GM18498 (cell line): ENCODE data around the gene SNX25.
A peak's percentile ranks its signal among the peaks of the same experiment; 100 is the strongest.
"Not testable (repeated sequence)": the region's sequence is repeated elsewhere in the genome, so short reads cannot be mapped to it uniquely, and the experiment has no call there.

ENCODE experiments used
- ATAC-seq: cut with Tn5 transposase; IDR thresholded peaks from one replicate; pipeline ENCODE4 v1.9.1; 2021; ENCODE audit warnings: mild to moderate bottlenecking, moderate library complexity; ENCODE audit not compliant: unreplicated experiment

The SNX25 gene

DNA sequence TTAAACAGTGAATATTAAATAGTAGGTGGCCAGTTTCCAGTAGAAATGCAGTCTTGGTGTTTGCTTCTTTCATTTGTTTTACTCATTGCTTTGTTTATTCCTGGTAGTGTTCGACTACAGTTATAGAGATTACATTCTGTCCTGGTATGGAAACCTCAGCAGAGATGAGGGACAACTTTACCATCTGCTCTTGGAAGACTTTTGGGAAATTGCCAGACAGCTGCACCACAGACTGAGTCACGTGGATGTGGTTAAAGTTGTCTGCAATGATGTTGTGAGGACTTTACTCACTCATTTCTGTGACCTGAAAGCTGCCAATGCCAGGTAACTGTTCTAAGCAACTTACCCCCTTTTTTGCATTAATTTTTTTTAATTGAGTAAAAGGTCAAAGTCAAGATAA lies 49.3 kb downstream of the SNX25 start:
- ATAC-seq, result not testable (repeated sequence)

DNA sequence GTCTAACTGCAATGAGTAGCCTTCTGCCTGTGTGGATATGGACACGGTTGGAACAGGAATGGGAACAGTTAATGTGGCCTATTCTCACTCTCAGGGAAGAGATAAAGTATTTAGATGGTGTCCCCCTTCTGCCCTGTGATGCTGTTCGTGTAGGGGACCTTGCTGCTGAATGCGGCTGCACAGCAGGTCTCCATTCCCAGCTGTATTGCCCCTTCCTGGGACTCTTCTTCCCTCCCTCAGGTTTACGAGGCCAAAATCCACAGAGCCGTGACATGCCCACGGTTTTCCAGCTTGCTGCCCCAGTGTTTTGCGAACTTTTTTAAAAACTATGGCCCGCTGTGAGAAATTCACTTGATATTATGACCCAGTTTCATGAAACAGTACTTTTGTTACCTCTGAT lies 50.3 kb downstream of the SNX25 start:
- ATAC-seq, result no peak

GRCh38 chr4:185261946-185262345 lies 52.5 kb downstream of the SNX25 start:
- ATAC-seq, result no peak

DNA sequence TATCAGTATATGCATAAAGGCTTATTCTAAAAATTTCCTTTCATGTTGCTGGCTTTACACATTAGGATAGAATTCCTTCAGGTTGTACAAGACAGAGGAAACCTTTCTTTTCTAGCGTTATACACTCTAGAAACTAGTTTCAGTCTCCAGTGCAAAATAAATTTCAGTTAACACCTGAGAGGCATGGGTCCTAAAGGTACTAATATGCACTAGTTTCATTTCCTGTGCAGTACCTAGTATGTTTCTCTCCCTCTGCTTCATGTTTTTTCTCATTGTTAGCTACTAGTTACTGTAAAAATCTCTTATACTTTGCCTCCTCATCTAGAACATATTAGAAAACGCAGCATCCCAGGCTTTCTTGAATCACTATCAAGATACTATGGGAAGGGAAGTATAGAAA lies 54.0 kb downstream of the SNX25 start:
- ATAC-seq, result peak; percentile 82

DNA sequence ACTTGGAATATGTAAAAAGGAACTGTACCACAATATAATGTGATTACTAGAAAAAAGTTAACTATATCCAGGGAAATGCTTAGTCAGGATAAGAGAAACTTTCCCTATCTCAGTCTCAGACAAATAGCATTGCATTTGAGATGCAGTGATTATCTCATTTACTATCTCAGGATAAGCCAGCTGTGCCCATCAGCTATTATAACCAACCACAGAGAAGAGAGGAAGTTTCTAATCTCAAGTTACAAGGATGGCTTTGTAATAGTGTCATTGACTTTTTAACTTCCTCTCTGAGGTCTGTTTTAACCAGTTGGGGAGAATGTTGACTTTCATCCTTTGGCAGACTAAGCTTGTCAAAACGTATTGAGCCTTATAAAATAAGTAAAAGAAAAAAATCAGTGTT lies 56.5 kb downstream of the SNX25 start:
- ATAC-seq, result peak; percentile 69

- ATAC-seq, result no peak
These were observed 59.9 kb downstream of the SNX25 start for GRCh38 chr4:185269286-185269685.

- no peak for ATAC-seq
These were observed 60.6 kb downstream of the SNX25 start for GRCh38 chr4:185270037-185270436.

DNA sequence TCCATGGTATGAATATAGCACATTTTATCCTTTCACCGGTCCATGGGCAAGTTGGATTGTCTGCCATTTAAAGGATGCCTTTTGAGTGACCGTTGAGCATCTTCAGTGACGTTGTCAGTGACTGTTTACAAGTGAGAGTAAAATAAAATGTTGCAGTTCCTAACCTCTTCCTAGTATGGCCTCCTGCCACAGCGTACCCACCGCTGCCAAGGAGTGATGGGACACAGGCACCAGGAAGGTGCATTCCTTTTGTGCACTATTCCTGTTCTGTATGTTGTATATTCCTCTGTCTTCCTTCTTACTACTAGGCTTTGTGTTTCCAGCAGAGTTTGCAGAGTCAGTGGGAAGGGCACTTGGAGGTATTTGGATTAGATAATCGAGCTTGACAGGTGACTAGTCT lies 61.5 kb downstream of the SNX25 start:
- no peak for ATAC-seq

GRCh38 chr4:185272245-185272644 lies 62.8 kb downstream of the SNX25 start:
- ATAC-seq, result no peak

DNA sequence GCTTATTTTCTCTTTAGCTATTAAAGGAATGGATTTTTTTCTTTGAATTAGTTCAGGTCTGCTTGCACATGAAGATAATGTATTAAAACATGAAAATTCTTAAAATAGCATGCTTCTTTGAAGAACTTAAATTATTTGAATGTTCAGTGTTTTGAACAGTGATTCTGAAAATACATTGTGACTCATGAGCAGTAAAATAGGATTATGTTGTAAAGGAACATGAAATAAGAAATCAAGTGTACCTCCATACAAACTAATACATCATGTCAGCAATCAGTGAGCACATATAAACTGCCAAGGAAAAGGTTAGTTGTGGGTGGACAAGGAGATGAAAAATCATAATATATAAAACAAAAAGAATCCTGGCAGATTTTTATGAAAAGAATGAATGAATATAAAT lies 66.1 kb downstream of the SNX25 start:
- no peak for ATAC-seq

DNA sequence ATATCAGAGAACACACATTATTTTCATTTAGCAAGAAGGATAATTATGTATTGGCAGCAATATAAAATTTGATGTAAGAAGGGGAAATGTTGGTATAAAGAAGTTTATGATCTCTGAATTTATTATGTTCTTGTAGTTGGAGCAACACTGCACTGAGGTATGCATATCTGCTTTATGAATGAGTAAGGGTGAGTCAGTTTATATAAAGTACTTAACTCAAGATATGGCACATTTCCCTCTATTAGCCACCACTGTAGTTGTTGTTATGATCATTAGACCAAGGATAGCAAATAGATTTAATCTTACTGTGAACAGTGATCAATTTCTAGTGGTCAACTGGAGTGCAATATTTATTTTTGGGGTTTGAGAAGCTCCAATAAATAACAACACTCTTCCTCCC lies 66.6 kb downstream of the SNX25 start:
- ATAC-seq, result no peak

GRCh38 chr4:185278716-185279115 lies 69.3 kb downstream of the SNX25 start:
- ATAC-seq, result no peak

DNA sequence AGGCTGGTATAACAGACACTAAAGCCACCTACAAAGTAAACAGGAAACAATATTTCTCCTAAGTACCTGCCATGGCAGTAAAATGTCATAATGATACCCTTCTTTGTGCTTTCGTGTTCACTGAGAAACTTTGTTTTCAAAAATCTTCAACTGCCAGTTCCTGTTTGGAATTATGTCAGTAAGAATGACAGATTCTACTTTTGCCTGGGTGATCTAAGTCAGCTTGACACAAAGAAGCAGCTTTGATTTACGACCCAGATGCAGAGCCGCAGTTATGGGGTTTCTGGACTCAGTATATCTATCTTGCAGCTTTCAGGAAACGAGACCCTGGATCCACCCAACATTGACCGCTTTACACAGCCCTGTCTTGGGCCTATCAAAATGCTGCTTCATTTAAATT lies 71.2 kb downstream of the SNX25 start:
- ATAC-seq, result no peak

GRCh38 chr4:185282968-185283367 lies 73.6 kb downstream of the SNX25 start:
- ATAC-seq, result no peak

DNA sequence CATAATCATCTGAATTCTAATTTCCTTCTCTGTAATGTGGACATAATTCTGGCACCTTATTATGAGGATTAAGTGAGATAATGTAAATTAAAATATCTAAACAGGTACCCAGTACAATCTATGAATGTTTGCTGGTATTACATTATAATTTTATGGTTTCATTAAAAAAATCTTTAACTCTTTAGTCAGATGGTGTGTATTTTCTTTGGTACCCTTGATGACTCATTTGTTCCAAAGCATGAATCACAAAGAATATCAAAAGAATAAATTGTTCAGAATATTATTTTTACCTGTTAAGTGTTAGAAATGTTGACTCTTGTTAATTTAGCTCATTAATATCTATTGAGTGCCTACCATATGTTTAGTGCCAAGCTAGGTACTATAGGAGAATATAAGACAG lies 74.3 kb downstream of the SNX25 start:
- no peak for ATAC-seq

GRCh38 chr4:185285632-185286393 lies 76.4 kb downstream of the SNX25 start:
- ATAC-seq, result no peak

GRCh38 chr4:185286571-185286970 lies 77.2 kb downstream of the SNX25 start:
- ATAC-seq, result no peak

DNA sequence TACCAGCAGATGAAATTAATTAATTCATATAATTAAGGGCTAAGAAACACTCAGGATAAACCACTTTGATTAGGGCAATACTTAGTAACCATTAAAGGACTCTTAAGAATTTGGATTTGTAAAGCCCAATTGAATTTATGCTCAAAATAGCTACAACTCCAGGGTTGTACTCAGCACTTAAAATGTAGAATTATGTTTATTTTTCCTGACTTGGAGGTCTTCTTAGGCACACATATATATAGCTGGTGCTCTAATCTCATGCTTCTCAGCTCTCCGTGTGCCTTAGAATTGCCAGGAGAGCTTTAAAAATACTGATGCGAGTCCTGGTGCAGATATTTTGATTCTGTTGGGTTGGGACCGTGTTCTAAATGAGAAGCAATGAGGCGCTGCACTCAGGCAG lies 77.6 kb downstream of the SNX25 start:
- no peak for ATAC-seq

- ATAC-seq, result no peak
These were observed 80.7 kb downstream of the SNX25 start for GRCh38 chr4:185290018-185290607.

GRCh38 chr4:185290656-185291055 lies 81.3 kb downstream of the SNX25 start:
- no peak for ATAC-seq

GRCh38 chr4:185293202-185293601 lies 83.8 kb downstream of the SNX25 start:
- no peak for ATAC-seq

DNA sequence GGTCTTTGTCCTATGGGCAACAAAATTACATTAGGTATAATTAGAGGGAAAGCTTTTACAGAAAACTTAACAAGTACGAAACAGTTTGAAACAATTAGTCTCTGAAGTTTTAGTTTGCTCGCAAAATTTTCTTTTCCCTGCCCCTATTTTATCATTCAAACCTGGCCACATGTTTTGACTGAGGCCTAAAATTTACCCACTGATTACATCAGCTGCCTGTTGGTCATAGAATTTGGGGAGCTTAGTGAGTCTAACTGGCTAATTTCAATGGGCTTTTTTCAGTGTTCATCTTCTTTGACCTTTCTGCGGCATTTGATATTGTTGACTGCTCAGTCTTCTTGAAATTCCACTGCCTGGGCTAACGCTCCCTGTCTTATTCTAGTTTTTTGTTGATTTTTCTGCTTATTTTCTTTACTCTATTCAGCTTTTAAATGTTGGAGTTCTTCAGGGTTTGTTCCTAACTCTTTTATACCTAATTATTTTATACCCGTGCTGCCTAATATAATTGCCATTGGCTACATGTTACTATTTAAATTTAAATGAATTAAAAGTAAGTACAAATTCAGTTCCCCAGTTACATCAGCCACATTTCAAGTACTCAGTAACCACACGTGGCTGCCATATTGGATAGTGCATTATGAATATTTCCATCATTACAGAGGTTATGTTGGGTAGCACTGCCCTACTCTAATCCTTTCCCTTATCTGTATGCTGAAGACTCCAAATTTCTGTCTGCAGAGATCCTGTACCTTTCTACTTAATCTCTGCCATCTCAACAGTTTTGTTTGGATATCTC lies 87.5 kb downstream of the SNX25 start:
- no peak for ATAC-seq
